ENCODE data around the gene MS4A7.

The MS4A7 gene

GRCh38 chr11:60371386-60371785 lies 6.9 kb upstream of the MS4A7 start:
- DNase-seq (ENCODE audit: low read depth), result no peak

- DNase-seq (ENCODE audit: low read depth), result no peak
These were observed 6.5 kb upstream of the MS4A7 start for GRCh38 chr11:60371854-60372253.

DNA sequence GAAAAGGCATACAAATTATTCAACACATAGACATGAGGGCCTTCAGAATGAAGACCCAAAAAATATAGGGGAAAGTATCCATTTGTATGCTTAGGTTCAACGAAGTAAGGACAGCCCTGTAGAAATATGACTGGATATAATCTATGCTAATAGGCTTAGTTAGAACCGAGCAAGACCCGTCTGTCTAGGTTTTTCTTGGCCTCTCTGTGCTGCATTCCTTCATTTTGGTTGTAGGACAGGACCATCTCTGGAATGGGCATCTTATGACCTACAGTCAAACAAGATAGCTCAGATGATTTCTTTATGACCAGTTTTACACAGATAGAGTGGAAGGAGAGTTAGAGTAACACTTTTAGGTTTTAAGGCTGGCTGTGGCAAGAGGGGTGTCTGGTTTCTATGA lies 5.6 kb upstream of the MS4A7 start:
- no peak for DNase-seq (ENCODE audit: low read depth)

DNA sequence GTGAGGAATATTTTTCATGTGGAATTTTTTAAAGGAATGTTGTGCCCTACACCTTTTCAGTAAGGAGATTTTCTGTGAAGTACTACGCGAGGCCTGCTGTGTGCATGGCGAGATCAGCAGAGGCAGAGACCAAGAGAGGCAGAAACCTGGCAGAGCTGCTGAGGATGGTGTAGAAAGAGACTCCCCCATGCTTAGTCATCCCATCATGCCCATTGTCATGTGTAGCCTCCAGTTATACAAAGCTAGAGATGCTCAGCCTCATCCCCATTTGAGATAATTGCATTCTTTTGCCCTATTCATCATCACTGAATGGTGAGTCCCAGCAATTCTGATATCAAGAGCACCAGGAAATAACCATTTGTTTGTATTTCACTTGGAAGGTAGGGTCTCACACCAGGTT lies 3.0 kb upstream of the MS4A7 start:
- DNase-seq (ENCODE audit: low read depth), result no peak

- no peak for DNase-seq (ENCODE audit: low read depth)
These were observed 1.7 kb upstream of the MS4A7 start for GRCh38 chr11:60376601-60377000.

DNA sequence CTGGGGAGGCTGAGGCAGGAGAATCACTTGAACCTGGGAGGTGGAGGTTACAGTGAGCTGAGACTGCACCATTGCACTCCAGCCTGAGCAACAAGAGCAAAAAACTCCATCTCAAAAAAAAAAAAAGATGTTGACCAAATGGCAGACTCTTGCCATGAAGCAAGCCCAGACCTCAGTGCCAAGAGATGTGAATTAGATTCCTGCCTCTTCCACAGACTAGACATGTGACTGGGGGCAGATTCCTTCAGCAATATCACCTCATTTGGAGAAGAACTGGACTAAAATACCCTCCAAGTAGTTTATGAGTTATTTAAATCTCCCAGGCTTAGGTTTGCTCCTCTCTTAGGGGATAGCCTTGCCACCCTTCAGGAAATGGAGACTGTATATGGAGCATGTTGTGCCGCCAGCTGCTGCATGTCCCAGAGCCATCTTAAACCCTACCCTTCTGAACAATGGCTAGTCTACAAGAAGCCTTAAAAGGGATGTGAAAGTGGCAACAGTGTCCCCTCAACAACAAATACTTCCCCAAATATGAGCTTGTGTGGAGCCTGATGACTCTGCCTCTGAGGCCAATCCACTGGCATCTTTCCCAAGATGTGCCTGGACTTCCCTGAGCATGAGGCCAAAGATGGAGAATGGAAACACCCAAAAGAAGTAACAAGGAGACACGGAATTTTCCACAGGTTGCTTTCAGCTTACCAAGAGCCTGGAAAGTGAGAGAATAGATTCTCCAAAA lies 763 bp upstream of the MS4A7 start:
- DNase-seq (ENCODE audit: low read depth), result no peak

DNA sequence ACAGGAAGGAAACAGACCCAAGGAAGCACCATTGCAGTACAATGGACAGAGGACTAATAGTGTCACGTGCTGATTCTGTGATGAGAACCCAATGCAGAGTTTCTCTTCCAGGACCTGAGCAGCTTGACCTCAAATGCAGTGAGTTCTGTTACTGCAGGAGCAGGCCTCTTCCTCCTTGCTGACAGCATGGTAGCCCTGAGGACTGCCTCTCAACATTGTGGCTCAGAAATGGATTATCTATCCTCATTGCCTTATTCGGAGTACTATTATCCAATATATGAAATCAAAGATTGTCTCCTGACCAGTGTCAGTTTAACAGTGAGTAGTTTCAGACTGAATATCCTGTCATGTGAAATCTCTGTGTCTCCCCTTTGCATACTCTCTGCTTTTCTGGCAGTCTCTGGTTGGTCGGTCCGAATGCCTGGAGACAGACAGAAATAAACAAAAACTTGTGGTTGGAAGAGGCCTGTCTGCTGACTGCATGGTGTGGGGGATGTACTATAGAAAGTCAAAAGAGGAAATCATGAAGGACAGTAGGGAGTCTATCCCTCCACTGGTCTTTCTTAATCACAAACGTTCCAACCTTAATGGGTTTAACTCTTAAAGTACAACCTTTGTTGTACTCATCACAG lies 11.1 kb downstream of the MS4A7 start:
- DNase-seq (ENCODE audit: low read depth), result no peak

GRCh38 chr11:60390419-60390818 lies 12.1 kb downstream of the MS4A7 start:
- no peak for DNase-seq (ENCODE audit: low read depth)

DNA sequence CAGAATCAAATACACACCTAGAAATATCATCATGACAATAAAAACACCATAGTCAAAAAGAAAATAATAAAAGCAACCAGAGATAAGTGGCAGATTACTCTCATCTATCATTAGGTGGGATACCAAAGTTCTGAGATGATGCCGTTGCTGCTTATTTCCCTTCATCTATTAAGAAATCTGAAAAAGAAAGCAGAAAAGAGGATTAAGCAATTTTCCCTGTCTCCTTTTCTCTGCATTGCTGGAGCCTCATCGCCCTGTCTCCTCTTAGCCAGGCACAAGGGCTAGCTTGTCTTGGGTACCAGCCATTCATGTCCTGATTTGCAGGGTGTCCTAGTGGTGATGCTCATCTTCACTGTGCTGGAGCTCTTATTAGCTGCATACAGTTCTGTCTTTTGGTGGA lies 14.0 kb downstream of the MS4A7 start:
- no peak for DNase-seq (ENCODE audit: low read depth)

GRCh38 chr11:60393016-60393415 lies 14.7 kb downstream of the MS4A7 start:
- DNase-seq (ENCODE audit: low read depth), result no peak

DNA sequence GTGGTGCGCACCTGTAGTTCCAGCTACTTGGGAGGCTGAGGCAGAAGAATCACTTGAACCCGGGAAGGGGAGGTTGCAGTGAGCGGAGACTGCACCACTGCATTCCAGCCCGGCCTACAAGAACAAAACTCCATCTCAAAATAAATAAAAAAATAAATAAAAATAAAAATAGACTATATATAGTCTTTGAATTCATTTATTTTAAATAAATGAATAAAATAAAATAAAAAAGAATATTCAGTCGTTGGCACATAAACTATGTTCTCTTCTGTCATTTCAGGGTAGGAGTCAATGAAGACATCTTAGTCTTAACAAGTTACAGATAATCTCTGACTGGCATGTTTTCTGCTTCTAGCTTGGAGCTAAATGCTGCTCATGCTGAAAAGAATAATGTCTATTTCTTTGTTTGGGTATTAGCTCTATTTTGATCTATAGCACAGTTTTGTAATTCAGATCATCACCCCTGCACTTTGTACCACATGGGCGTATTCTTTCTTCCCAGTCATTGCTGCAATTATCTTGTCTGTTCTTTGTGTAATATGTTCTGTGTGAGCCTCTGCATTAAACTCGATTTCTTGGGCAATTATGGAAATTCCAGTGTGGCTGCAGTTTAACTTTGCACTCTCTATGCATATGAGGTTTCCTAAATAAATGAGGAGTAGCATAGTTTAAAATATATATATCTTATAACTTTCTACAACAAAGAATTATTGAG lies 16.5 kb downstream of the MS4A7 start:
- DNase-seq (ENCODE audit: low read depth), result no peak

DNA sequence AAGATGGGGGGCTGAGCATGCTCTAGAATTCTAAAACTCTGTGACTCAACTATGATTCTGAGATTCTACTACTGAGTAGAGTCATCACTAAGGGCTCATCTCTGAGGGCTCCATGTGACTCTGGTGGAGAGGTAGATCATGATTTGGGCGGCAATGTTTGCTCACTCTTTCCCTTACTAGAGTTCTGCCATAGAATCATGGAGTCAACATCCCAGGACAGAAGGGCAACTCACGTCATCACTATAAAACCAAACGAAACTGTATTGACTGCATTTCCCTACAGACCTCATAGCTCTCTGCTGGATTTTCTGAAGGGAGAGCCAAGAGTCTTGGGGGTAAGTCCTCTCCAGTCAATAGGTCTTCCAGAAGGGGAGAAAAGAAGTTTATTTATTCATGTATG lies 18.1 kb downstream of the MS4A7 start, which contains the start of gene MS4A14:
MS4A14 (plus strand) TSS at position 78 of the 400 bp plus-strand sequence; CDS start at position 198, 120 bp downstream.
- DNase-seq (ENCODE audit: low read depth), result no peak

DNA sequence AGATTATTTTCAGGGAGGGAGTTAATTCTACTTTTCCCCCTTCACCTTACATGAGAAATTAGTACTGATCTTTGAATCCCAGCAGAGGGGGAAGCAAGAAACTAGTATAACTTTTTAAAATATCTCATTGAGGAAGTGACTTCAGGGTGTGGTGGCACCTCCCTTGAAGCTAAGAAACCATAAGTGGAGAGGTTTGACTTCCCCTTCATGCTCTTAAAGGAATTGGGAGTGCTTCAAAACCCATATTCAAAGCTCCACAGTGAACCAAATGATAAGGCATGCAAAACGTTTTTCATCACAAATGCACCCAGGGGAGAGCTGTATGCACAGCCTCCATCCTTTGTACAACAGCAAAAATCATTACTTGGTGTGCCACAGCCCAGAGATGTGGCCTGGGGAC lies 18.5 kb downstream of the MS4A7 start:
- no peak for DNase-seq (ENCODE audit: low read depth)

- no peak for DNase-seq (ENCODE audit: low read depth)
These were observed 41.7 kb downstream of the MS4A7 start for GRCh38 chr11:60420015-60420414.

- DNase-seq (ENCODE audit: low read depth), result no peak
These were observed 44.3 kb downstream of the MS4A7 start for GRCh38 chr11:60422609-60423008.

GRCh38 chr11:60428517-60428916 lies 50.2 kb downstream of the MS4A7 start:
- DNase-seq (ENCODE audit: low read depth), result no peak

GRCh38 chr11:60429272-60429671 lies 50.9 kb downstream of the MS4A7 start, which contains the start of gene MS4A5:
TSS of gene MS4A5 (plus strand) at chr11:60429572. CDS start at chr11:60429675, 103 bp downstream.
- no peak for DNase-seq (ENCODE audit: low read depth)

- DNase-seq (ENCODE audit: low read depth), result no peak
These were observed 52.9 kb downstream of the MS4A7 start for GRCh38 chr11:60431251-60431650.

DNA sequence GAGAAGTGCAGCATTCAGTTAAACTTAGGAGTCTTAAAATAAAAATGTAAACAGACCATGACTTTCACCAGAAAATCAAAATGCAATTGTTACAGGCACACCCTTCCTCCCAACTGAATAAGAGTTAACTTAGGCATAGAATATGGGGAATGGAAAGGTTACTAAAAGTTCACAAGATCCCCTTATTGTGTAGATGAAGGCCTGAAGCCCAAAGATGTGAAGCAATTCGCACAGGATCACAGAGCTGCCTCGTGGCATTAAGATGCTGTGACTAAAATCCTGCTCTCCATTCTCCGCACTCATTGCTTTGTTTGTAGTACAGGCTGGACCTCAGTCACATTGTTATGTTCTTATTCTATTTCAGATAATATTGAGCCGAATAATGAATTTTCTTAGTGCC lies 55.1 kb downstream of the MS4A7 start:
- no peak for DNase-seq (ENCODE audit: low read depth)

Data from amniotic epithelial cell (primary cell).